ENCODE data around the gene SSTR1.

The SSTR1 gene

GRCh38 chr14:38256533-38256840 is 48.8 kb downstream of the SSTR1 start:
- TF ChIP-seq CTCF (IDR thresholded peaks at IDR 0.05; ENCODE audit: low read depth, low read length): peak; percentile 16
- H3K4me3 ChIP-seq (ENCODE audit: low read depth, low read length): no peak overlapping the region
- in situ Hi-C loops (cut with HindIII; ENCODE audit: low sequenced_read_pairs): no loop called here
- DNase-seq (ENCODE audit: low read depth, low spot score): no peak

GRCh38 chr14:38257507-38257906 is 49.8 kb downstream of the SSTR1 start:
- in situ Hi-C loops (cut with HindIII; ENCODE audit: low sequenced_read_pairs): no loop called here
- TF ChIP-seq CTCF (IDR thresholded peaks at IDR 0.05; ENCODE audit: low read depth, low read length): no peak
- H3K4me3 ChIP-seq (ENCODE audit: low read depth, low read length): no peak overlapping the region
- no peak for DNase-seq (ENCODE audit: low read depth, low spot score)

GRCh38 chr14:38261620-38262019 is 53.9 kb downstream of the SSTR1 start:
- in situ Hi-C loops (cut with HindIII; ENCODE audit: low sequenced_read_pairs): no loop called here
- no peak for DNase-seq (ENCODE audit: low read depth, low spot score)
- H3K4me3 ChIP-seq (ENCODE audit: low read depth, low read length): no peak overlapping the region
- no peak for TF ChIP-seq CTCF (IDR thresholded peaks at IDR 0.05; ENCODE audit: low read depth, low read length)

Measured in astrocyte of the spinal cord (primary cell).